ENCODE measurements around the gene MORF4L1. TPM values are rescaled to one million over a fixed set of nuclear protein-coding genes. Genes with fewer than 3 reads are reported as not detected.

Gene MORF4L1
- total RNA-seq, 2 donors from 2014 or later, result 242 to 244 TPM

Other genes with a start within 250 kb of the MORF4L1 start
- not detected for gene CHRNB4, start 231.7 kb upstream of the MORF4L1 start, total RNA-seq
- 1 to 10 TPM; 1.2 to 4.4 TPM for gene ADAMTS7, start 61.4 kb upstream of the MORF4L1 start, total RNA-seq
- gene CTSH, start 72.2 kb downstream of the MORF4L1 start, total RNA-seq, result 100 to 1,000 TPM; 306 to 503 TPM
- not detected for gene RASGRF1, start 217.9 kb downstream of the MORF4L1 start, total RNA-seq

Measured in activated T-helper 17 cell treated with anti-CD3 and anti-CD28 coated beads, Interleukin-2, amount 50 U/mL, for 72 hours (primary cell).